Measurements from ENCODE around the gene DAD1.

DNA sequence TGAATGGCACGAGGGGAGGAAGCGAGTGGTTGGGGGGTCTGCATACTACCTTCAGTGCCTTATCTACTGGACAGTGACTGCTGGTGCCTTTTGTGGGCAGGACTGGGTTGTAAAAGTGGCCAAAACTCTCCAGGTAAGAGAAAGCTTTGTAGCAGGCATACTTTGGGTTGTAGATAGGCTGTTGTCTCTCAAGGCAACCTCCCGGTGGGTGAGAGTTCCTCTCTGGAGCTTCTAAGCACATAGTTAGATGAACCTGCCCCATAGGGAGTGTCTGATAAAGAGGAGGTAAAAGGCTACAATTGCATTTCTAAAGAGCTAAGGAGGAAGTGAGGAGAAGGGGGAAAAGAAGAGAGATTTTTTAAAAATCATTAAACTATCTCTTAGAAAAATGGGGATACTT lies 4.2 kb upstream of the DAD1 start:
- TF ChIP-seq, protein P1, sequence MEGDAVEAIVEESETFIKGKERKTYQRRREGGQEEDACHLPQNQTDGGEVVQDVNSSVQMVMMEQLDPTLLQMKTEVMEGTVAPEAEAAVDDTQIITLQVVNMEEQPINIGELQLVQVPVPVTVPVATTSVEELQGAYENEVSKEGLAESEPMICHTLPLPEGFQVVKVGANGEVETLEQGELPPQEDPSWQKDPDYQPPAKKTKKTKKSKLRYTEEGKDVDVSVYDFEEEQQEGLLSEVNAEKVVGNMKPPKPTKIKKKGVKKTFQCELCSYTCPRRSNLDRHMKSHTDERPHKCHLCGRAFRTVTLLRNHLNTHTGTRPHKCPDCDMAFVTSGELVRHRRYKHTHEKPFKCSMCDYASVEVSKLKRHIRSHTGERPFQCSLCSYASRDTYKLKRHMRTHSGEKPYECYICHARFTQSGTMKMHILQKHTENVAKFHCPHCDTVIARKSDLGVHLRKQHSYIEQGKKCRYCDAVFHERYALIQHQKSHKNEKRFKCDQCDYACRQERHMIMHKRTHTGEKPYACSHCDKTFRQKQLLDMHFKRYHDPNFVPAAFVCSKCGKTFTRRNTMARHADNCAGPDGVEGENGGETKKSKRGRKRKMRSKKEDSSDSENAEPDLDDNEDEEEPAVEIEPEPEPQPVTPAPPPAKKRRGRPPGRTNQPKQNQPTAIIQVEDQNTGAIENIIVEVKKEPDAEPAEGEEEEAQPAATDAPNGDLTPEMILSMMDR (IDR thresholded peaks at IDR 0.05): no peak
- TF ChIP-seq EZH2 (IDR thresholded peaks at IDR 0.05) (no peak), EZH2phosphoT487 (IDR thresholded peaks at IDR 0.05) (no peak)

Data from neural progenitor cell (in vitro differentiated cells).